Measurements from ENCODE around the gene CCNDBP1. TPM values are rescaled to one million over a fixed set of nuclear protein-coding genes. Genes with fewer than 3 reads are reported as not detected.

The CCNDBP1 gene
- polyA plus RNA-seq, 1 of the 3 experiments (the other 2 are of a cell fraction) = 63.6 TPM

GRCh38 chr15:43168192-43169107 is 16.8 kb upstream of the CCNDBP1 start:
- Histone ChIP-seq H3K9ac (no peak overlapping the region), H3K9me3 (peaks cover 7% of the 10 kb centered on the region; the same call in 1 of the 2 replicates), H4K20me1 (ENCODE audit: insufficient read depth) (no peaks in the 10 kb centered on the region), H3K79me2 (ENCODE audit: insufficient read depth) (no peaks in the 10 kb centered on the region), H3K9me2 (no peaks in the 10 kb centered on the region), H3F3A (replicated peaks; ENCODE audit: insufficient read depth) (peaks cover 8% of the 10 kb centered on the region), H2AFZ (ENCODE audit: low read depth) (no peak overlapping the region), H3K36me3 (replicated peaks in 1 of 2; ENCODE audit: control insufficient read depth in 1 of 2, insufficient read depth in 2 of 2, low read length in 1 of 2) (peaks cover 27 to 45% of the 10 kb centered on the region in 2 experiments), H3K4me2 (no peak overlapping the region), H3K27me3 (ENCODE audit: insufficient read depth) (no peaks in the 10 kb centered on the region), H3K4me3 (ENCODE audit: low read depth in 2 of 2, low read length in 1 of 2) (no peak overlapping the region), H3K4me1 (ENCODE audit: control insufficient read depth in 1 of 2, insufficient read depth in 2 of 2, low read depth in 1 of 2, low read length in 1 of 2) (peaks cover 0 to 4% of the 10 kb centered on the region in 2 experiments; a peak in 1 of 4 replicates), H3K27ac (ENCODE audit: low read depth in 2 of 2, low read length in 1 of 2) (no peak overlapping the region; a peak in 1 of 4 replicates)
- TF ChIP-seq USF1 (IDR thresholded peaks at IDR 0.05; ENCODE audit: borderline replicate concordance, low read depth) (no peak), TCF12 (IDR thresholded peaks at IDR 0.05) (no peak), EP300 (IDR thresholded peaks at IDR 0.05; ENCODE audit: borderline replicate concordance in 1 of 2, low read depth in 1 of 2, low read length in 1 of 2) (no peak), MXI1 (IDR thresholded peaks at IDR 0.05; ENCODE audit: low read depth, low read length) (no peak), GATA2 (CRISPR knock-in tag; IDR thresholded peaks at IDR 0.05) (no peak), ELF1 (IDR thresholded peaks at IDR 0.05) (no peak), YY1 (IDR thresholded peaks at IDR 0.05; ENCODE audit: low read depth) (no peak), POLR2AphosphoS5 (IDR thresholded peaks at IDR 0.05; ENCODE audit: low read depth, low read length) (no peak), RXRA (IDR thresholded peaks at IDR 0.05; ENCODE audit: borderline replicate concordance, low read depth) (no peak), SIN3A (IDR thresholded peaks at IDR 0.05; ENCODE audit: borderline replicate concordance, low read depth, low read length) (no peak)
- TF ChIP-seq, protein P1, sequence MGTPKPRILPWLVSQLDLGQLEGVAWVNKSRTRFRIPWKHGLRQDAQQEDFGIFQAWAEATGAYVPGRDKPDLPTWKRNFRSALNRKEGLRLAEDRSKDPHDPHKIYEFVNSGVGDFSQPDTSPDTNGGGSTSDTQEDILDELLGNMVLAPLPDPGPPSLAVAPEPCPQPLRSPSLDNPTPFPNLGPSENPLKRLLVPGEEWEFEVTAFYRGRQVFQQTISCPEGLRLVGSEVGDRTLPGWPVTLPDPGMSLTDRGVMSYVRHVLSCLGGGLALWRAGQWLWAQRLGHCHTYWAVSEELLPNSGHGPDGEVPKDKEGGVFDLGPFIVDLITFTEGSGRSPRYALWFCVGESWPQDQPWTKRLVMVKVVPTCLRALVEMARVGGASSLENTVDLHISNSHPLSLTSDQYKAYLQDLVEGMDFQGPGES (IDR thresholded peaks at IDR 0.05; ENCODE audit: low read depth, low read length) = no peak
- CTCF ChIA-PET = interaction anchor here (1.3 kb wide), 1 partner anchor 57 kb away, joined by 3 read pairs; no protein-coding TSS in a partner anchor
- 69% methylated on average over 1 of the region's 2 CpGs for WGBS (ENCODE audit: low lambda C conversion rate)
- POLR2A ChIA-PET = no interaction called here
- DNase-seq = no peak

DNA sequence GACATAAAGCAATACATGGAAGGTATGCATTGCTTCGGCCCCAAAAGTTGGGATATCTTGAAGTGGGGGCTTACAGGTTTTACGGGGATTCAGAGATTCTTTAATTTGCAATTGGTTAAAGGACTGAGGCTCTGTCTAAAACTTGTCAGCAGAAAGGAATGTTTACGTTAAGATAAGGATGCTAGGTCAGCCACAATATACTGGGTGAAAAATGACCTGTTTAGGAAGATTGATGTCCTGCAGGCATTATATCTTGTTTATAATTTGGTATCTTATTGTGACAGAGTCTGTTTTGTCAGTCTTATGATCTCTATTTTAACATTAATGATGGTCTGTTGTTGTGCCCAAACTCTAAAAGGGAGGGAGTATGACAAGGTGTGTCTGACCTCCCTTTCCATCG is 15.3 kb upstream of the CCNDBP1 start:
- Histone ChIP-seq H3K27me3 (ENCODE audit: insufficient read depth) (no peaks in the 10 kb centered on the region), H3K9me3 (peaks cover 7% of the 10 kb centered on the region; the same call in 1 of the 2 replicates), H3K36me3 (replicated peaks in 1 of 2; ENCODE audit: control insufficient read depth in 1 of 2, insufficient read depth in 2 of 2, low read length in 1 of 2) (peaks cover 35 to 46% of the 10 kb centered on the region in 2 experiments), H3K4me1 (ENCODE audit: control insufficient read depth in 1 of 2, insufficient read depth in 2 of 2, low read depth in 1 of 2, low read length in 1 of 2) (peaks cover 0 to 4% of the 10 kb centered on the region in 2 experiments; a peak in 1 of 4 replicates), H3K4me2 (no peak overlapping the region), H3K9me2 (no peaks in the 10 kb centered on the region), H2AFZ (ENCODE audit: low read depth) (no peak overlapping the region), H3K9ac (no peak overlapping the region), H3K4me3 (ENCODE audit: low read depth in 2 of 2, low read length in 1 of 2) (no peak overlapping the region), H3F3A (replicated peaks; ENCODE audit: insufficient read depth) (peaks cover 3% of the 10 kb centered on the region), H3K79me2 (ENCODE audit: insufficient read depth) (no peaks in the 10 kb centered on the region), H3K27ac (ENCODE audit: low read depth in 2 of 2, low read length in 1 of 2) (no peak overlapping the region), H4K20me1 (ENCODE audit: insufficient read depth) (no peaks in the 10 kb centered on the region)
- CTCF ChIA-PET = interaction anchor here (0.9 kb wide), 1 partner anchor 115 kb away, joined by 4 read pairs; no protein-coding TSS in a partner anchor
- POLR2A ChIA-PET = no interaction called here
- DNase-seq = no peak
- WGBS (ENCODE audit: low lambda C conversion rate) = 96% methylated on average over 4 of the region's 4 CpGs
- TF ChIP-seq GABPA (IDR thresholded peaks at IDR 0.05; ENCODE audit: low read depth) = no peak
- no peak for TF ChIP-seq YY1 (IDR thresholded peaks at IDR 0.05; ENCODE audit: low read depth)
- no peak for TF ChIP-seq FOSL2 (IDR thresholded peaks at IDR 0.05; ENCODE audit: borderline replicate concordance, low read depth)
- TF ChIP-seq, protein P2, sequence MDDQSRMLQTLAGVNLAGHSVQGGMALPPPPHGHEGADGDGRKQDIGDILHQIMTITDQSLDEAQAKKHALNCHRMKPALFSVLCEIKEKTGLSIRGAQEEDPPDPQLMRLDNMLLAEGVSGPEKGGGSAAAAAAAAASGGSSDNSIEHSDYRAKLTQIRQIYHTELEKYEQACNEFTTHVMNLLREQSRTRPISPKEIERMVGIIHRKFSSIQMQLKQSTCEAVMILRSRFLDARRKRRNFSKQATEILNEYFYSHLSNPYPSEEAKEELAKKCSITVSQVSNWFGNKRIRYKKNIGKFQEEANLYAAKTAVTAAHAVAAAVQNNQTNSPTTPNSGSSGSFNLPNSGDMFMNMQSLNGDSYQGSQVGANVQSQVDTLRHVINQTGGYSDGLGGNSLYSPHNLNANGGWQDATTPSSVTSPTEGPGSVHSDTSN (IDR thresholded peaks at IDR 0.05) = no peak
- TF ChIP-seq, protein P1 (IDR thresholded peaks at IDR 0.05; ENCODE audit: low read depth, low read length) = no peak
- TF ChIP-seq USF1 (IDR thresholded peaks at IDR 0.05; ENCODE audit: borderline replicate concordance, low read depth) = no peak
- TF ChIP-seq RFX5 (IDR thresholded peaks at IDR 0.05; ENCODE audit: low read length) = no peak
- no peak for TF ChIP-seq FOXM1 (IDR thresholded peaks at IDR 0.05; ENCODE audit: low read depth)
- no peak for TF ChIP-seq RAD21 (IDR thresholded peaks at IDR 0.05; ENCODE audit: low read length)
- no peak for TF ChIP-seq RCOR1 (IDR thresholded peaks at IDR 0.05; ENCODE audit: low read length)
- TF ChIP-seq TEAD4 (IDR thresholded peaks at IDR 0.05; ENCODE audit: borderline replicate concordance, insufficient read depth) = no peak
